ENCODE measurements around the gene CEP126.

GRCh38 chr11:101920992-101921391 lies 6.2 kb downstream of the CEP126 start:
- TF ChIP-seq CTCF (IDR thresholded peaks at IDR 0.05) (no peak), POLR2A (IDR thresholded peaks at IDR 0.05) (no peak)
